ENCODE data around the gene MTHFD2L.

The MTHFD2L gene

DNA sequence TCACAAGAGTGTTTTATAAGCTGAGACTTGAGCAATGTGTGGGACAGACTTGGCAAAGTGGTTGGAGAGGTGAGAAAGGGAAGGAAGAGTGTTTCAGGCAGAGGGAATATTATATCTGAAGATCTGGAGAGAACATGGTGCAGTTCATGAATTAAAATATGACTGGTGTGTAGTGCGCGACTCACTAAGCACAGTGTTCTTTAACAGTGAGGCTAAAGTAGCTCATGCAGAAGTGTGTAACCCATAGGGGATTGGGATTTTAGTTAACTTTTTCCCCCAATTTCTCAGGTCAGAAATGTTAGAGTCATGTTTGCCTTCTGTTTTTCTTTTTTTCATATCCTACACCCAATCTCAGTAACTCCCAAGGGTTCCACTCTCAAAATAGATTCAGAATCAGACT is 9.7 kb downstream of the MTHFD2L start:
- TF ChIP-seq EP300 (IDR thresholded peaks at IDR 0.05; ENCODE audit: borderline replicate concordance): no peak
- no peak for TF ChIP-seq TCF12 (IDR thresholded peaks at IDR 0.05; ENCODE audit: low read depth)
- no peak for TF ChIP-seq RAD21 (IDR thresholded peaks at IDR 0.05; ENCODE audit: low read depth)
- TF ChIP-seq TEAD4 (IDR thresholded peaks at IDR 0.05): no peak
- TF ChIP-seq MAX (IDR thresholded peaks at IDR 0.05): no peak
- TF ChIP-seq EGR1 (IDR thresholded peaks at IDR 0.05): no peak
- no peak for TF ChIP-seq NFIC (IDR thresholded peaks at IDR 0.05)
- no peak for TF ChIP-seq TAF1 (IDR thresholded peaks at IDR 0.05; ENCODE audit: low read depth)
- TF ChIP-seq FOXM1 (IDR thresholded peaks at IDR 0.05; ENCODE audit: borderline replicate concordance, low read depth): no peak
- no peak for TF ChIP-seq ZBTB7A (IDR thresholded peaks at IDR 0.05; ENCODE audit: low read depth)
- TF ChIP-seq REST (IDR thresholded peaks at IDR 0.05; ENCODE audit: low read depth): no peak
- no peak for TF ChIP-seq YY1 (IDR thresholded peaks at IDR 0.05; ENCODE audit: low read depth)
- no peak for TF ChIP-seq USF1 (IDR thresholded peaks at IDR 0.05)
- no peak for TF ChIP-seq CEBPB (IDR thresholded peaks at IDR 0.05)
- no peak for TF ChIP-seq CREB1 (IDR thresholded peaks at IDR 0.05; ENCODE audit: low read depth)

DNA sequence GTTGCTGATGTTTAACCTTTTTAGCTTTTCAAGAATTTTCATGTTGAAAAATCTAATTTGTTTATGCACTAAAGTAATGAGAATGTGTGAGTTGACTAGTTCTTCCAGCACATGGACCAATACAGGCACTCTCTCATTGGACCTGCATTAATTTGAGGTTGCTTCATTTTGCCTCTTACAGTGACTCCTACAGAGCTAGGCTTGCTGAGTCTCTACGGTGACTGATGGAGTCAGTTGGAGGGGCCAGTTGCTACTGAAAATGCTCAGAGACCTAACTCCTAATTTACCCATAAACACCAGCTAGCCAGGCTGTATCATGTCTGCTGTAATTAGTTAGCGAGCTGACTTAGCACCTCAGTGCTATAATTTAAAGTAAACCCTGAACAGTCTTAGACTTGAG is 10.9 kb downstream of the MTHFD2L start:
- TF ChIP-seq RAD21 (IDR thresholded peaks at IDR 0.05; ENCODE audit: low read depth): no peak

- no peak for TF ChIP-seq FOXM1 (IDR thresholded peaks at IDR 0.05; ENCODE audit: borderline replicate concordance, low read depth)
- TF ChIP-seq TEAD4 (IDR thresholded peaks at IDR 0.05): no peak
- TF ChIP-seq REST (IDR thresholded peaks at IDR 0.05; ENCODE audit: low read depth): no peak
- TF ChIP-seq YY1 (IDR thresholded peaks at IDR 0.05; ENCODE audit: low read depth): no peak
- TF ChIP-seq TAF1 (IDR thresholded peaks at IDR 0.05; ENCODE audit: low read depth): no peak
Observed at GRCh38 chr4:74173321-74173720, 15.4 kb downstream of the MTHFD2L start.

DNA sequence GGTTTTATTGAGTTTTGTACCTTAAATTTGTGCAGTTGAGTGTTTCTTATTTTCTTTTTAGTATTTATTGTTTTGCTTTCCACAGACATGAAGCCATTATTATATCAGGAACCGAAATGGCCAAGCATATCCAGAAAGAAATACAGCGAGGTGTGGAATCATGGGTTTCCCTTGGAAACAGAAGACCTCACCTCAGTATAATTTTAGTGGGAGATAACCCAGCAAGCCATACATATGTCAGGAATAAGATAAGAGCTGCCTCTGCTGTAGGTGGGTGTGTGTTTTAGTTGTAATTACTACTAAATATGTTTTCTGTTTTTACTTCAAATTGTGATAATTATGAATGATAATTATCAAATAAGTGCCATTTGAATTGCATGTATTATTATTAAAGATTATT is 16.5 kb downstream of the MTHFD2L start:
- no peak for TF ChIP-seq CEBPB (IDR thresholded peaks at IDR 0.05)
- no peak for TF ChIP-seq NFIC (IDR thresholded peaks at IDR 0.05)
- TF ChIP-seq EGR1 (IDR thresholded peaks at IDR 0.05): no peak
- TF ChIP-seq CREB1 (IDR thresholded peaks at IDR 0.05; ENCODE audit: low read depth): no peak
- TF ChIP-seq TAF1 (IDR thresholded peaks at IDR 0.05; ENCODE audit: low read depth): no peak
- no peak for TF ChIP-seq FOXM1 (IDR thresholded peaks at IDR 0.05; ENCODE audit: borderline replicate concordance, low read depth)
- TF ChIP-seq MAX (IDR thresholded peaks at IDR 0.05): no peak
- no peak for TF ChIP-seq TCF12 (IDR thresholded peaks at IDR 0.05; ENCODE audit: low read depth)
- TF ChIP-seq RAD21 (IDR thresholded peaks at IDR 0.05; ENCODE audit: low read depth): no peak
- no peak for TF ChIP-seq REST (IDR thresholded peaks at IDR 0.05; ENCODE audit: low read depth)

- TF ChIP-seq MAX (IDR thresholded peaks at IDR 0.05) (no peak), YY1 (IDR thresholded peaks at IDR 0.05; ENCODE audit: low read depth) (no peak), NFIC (IDR thresholded peaks at IDR 0.05) (no peak), TCF12 (IDR thresholded peaks at IDR 0.05; ENCODE audit: low read depth) (no peak), CREB1 (IDR thresholded peaks at IDR 0.05; ENCODE audit: low read depth) (no peak), EP300 (IDR thresholded peaks at IDR 0.05; ENCODE audit: borderline replicate concordance) (no peak), TEAD4 (IDR thresholded peaks at IDR 0.05) (no peak), TAF1 (IDR thresholded peaks at IDR 0.05; ENCODE audit: low read depth) (no peak), EGR1 (IDR thresholded peaks at IDR 0.05) (no peak), RAD21 (IDR thresholded peaks at IDR 0.05; ENCODE audit: low read depth) (no peak), USF1 (IDR thresholded peaks at IDR 0.05) (no peak), CEBPB (IDR thresholded peaks at IDR 0.05) (no peak), ZBTB7A (IDR thresholded peaks at IDR 0.05; ENCODE audit: low read depth) (no peak), REST (IDR thresholded peaks at IDR 0.05; ENCODE audit: low read depth) (no peak), FOXM1 (IDR thresholded peaks at IDR 0.05; ENCODE audit: borderline replicate concordance, low read depth) (no peak)
Observed at GRCh38 chr4:74174941-74175340, 17.0 kb downstream of the MTHFD2L start.

Data from Ishikawa (cell line).